Fibroblast of lung (primary cell): Measurements from ENCODE around the gene IRX1. TPM values are rescaled to one million over a fixed set of nuclear protein-coding genes. Genes with fewer than 3 reads are reported as not detected.

ENCODE experiments used
- DNase-seq, 2 donors: peaks; one replicate each; pipeline versions ENCODE4 v3.0.0 to v3.0.0-alpha.2; 2010; ENCODE audit warnings: low read depth in 2 of 2
- H2AFZ ChIP-seq: 2 replicates; pipeline ENCODE4 v1.5.1; 2012; ENCODE audit warnings: low read length, control low read depth, inconsistent platforms
- H3K27ac ChIP-seq: 2 replicates; pipeline ENCODE4 v1.5.1; 2011; ENCODE audit warnings: low read length, control low read depth; ENCODE audit not compliant: insufficient read depth
- H3K27me3 ChIP-seq: 2 replicates; pipeline ENCODE4 v1.5.1; 2011; ENCODE audit warnings: mild to moderate bottlenecking, low read length; ENCODE audit not compliant: control insufficient read depth, insufficient read depth
- H3K36me3 ChIP-seq: 2 replicates; pipeline ENCODE4 v1.5.1; 2011; ENCODE audit warnings: low read length; ENCODE audit not compliant: control insufficient read depth, insufficient read depth
- H3K4me1 ChIP-seq: 2 replicates; pipeline ENCODE4 v1.5.1; 2011; ENCODE audit warnings: low read length; ENCODE audit not compliant: control insufficient read depth, insufficient read depth; ENCODE audit errors: extremely low read depth
- H3K4me2 ChIP-seq: 2 replicates; pipeline ENCODE4 v1.5.1; 2011; ENCODE audit warnings: low read length, control low read depth; ENCODE audit not compliant: insufficient read depth; ENCODE audit errors: extremely low read depth
- H3K4me3 ChIP-seq, 4 experiments: fragments of 200-600 bp in 1 of 4; sonication (generic) in 1 of 4; replicated peaks in 1 of 4; 2 replicates each; pipeline ENCODE4 v1.5.1; 2011 to 2016; ENCODE audit warnings: low read length in 4 of 4, low read depth in 3 of 4, mild to moderate bottlenecking in 3 of 4, control low read depth in 2 of 4, inconsistent platforms in 1 of 4, mixed read lengths in 1 of 4; ENCODE audit not compliant: insufficient read depth in 1 of 4; ENCODE audit errors: control extremely low read depth in 1 of 4
- H3K79me2 ChIP-seq: 2 replicates; pipeline ENCODE4 v1.5.1; 2012; ENCODE audit warnings: mild to moderate bottlenecking, low read length, inconsistent platforms; ENCODE audit not compliant: control insufficient read depth, insufficient read depth
- H3K9ac ChIP-seq: 2 replicates; pipeline ENCODE4 v1.5.1; 2011; ENCODE audit warnings: mild to moderate bottlenecking, low read length, control low read depth; ENCODE audit not compliant: insufficient read depth
- H3K9me3 ChIP-seq: 2 replicates; pipeline ENCODE4 v1.5.1; 2012; ENCODE audit warnings: low read depth, low read length; ENCODE audit not compliant: control insufficient read depth, insufficient read depth
- H4K20me1 ChIP-seq: 2 replicates; pipeline ENCODE4 v1.5.1; 2011; ENCODE audit warnings: low read length; ENCODE audit not compliant: control insufficient read depth, insufficient read depth; ENCODE audit errors: extremely low read depth
- CTCF ChIP-seq, 2 donors: IDR thresholded peaks in 1 of 2; conservative IDR thresholded peaks in 1 of 2; 1 replicate in 1 of 2; 2 replicates in 1 of 2; pipeline ENCODE4 v1.5.1; 2011 to 2012; ENCODE audit warnings: low read length in 2 of 2, control low read depth in 1 of 2, inconsistent platforms in 1 of 2, low read depth in 1 of 2, mild to moderate bottlenecking in 1 of 2
- EZH2 ChIP-seq: IDR thresholded peaks from 2 replicates; pipeline ENCODE4 v1.5.1; 2012; ENCODE audit warnings: low read length, control low read depth, mild to moderate bottlenecking; ENCODE audit errors: missing control alignments
- polyA plus RNA-seq, 2 donors: library from polyadenylated mRNA; depleted of rRNA in 1 of 2; stranded (reverse) in 1 of 2; unstranded in 1 of 2; fragments of >200 nt; gene quantifications; 2 replicates each; pipeline ENCODE4 v1.2.1, GENCODE V29; 2011 to 2012; ENCODE audit warnings: missing spikeins in 1 of 2
- total RNA-seq: library from RNA; depleted of rRNA; stranded (reverse); fragments of >200 nt; gene quantifications from 2 replicates; pipeline ENCODE4 v1.2.1, GENCODE V29; 2014

Gene IRX1
- total and polyA plus RNA-seq, 2 donors (not counting 1 experiment from before 2014, with no cell fraction given): not detected

DNA sequence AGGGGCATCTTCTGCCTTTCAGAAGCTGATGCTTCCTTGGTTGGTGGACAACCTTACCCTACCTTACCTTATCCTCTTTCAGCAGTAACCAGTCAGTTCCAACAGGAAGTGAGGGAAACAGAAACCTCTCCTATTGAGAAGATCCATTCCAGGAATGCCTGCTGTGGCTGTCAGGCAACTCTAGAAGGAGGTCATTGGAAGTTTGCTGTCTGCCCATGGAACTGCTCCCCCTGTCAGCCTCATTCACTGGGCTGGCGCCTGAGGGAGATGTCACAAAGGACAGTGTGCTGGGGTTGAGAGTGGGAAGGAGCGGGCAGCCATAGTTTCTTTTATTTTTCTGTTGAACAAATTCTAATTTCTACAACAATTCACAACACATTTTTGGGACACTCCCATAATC is 54.7 kb downstream of the IRX1 start:
- no peak overlapping the region for H3K27ac ChIP-seq
- no peaks in the 10 kb centered on the region for H3K4me1 ChIP-seq
- no peak overlapping the region for H3K9ac ChIP-seq
- DNase-seq: no peak
- H3K9me3 ChIP-seq: no peaks in the 10 kb centered on the region
- H3K36me3 ChIP-seq: no peaks in the 10 kb centered on the region
- TF ChIP-seq EZH2: no peak
- TF ChIP-seq CTCF (conservative IDR thresholded peaks at IDR 0.05 in 1 of 2, IDR thresholded peaks at IDR 0.05 in 1 of 2; ENCODE audit: low read depth in 1 of 2, low read length in 2 of 2): no peak
- no peak overlapping the region for H3K4me2 ChIP-seq
- H3K4me3 ChIP-seq: no peak overlapping the region
- H3K79me2 ChIP-seq: no peaks in the 10 kb centered on the region
- no peaks in the 10 kb centered on the region for H4K20me1 ChIP-seq
- H3K27me3 ChIP-seq: no peaks in the 10 kb centered on the region
- H2AFZ ChIP-seq: no peak overlapping the region

DNA sequence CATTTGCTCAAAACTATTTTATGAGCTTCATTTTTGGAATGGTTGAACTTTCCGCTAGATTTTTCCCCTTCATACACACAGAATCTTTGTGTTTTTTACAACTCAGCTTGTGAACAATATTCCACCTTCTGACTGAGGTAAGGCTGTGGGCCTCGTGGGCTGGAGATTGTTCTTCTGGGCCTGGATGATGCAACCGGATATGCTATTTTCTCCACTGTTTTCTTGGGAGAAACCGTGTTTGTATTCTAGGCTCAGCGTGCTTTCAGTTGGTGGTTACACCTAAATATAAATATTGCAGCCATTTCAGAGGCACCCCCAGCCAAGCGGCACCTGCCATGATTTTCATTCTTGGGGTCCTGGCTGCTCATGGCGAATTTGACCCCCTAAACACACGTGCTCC is 55.2 kb downstream of the IRX1 start:
- TF ChIP-seq EZH2: no peak
- TF ChIP-seq CTCF (conservative IDR thresholded peaks at IDR 0.05 in 1 of 2, IDR thresholded peaks at IDR 0.05 in 1 of 2; ENCODE audit: low read depth in 1 of 2, low read length in 2 of 2): no peak
- Histone ChIP-seq H3K36me3 (no peaks in the 10 kb centered on the region), H3K27ac (no peak overlapping the region), H3K4me1 (no peaks in the 10 kb centered on the region), H3K79me2 (no peaks in the 10 kb centered on the region), H3K4me3 (no peak overlapping the region), H3K27me3 (no peaks in the 10 kb centered on the region), H3K9ac (no peak overlapping the region), H2AFZ (no peak overlapping the region), H3K9me3 (no peaks in the 10 kb centered on the region), H3K4me2 (no peak overlapping the region), H4K20me1 (no peaks in the 10 kb centered on the region)
- DNase-seq: no peak
